CD8-positive, alpha-beta memory T cell (primary cell): ENCODE measurements around the gene TCHH. TPM values are rescaled to one million over a fixed set of nuclear protein-coding genes. Genes with fewer than 3 reads are reported as not detected.
"Not testable (repeated sequence)": the region's sequence is repeated elsewhere in the genome, so short reads cannot be mapped to it uniquely, and the experiment has no call there.

Experiments
- CTCF ChIA-PET: fragments of 350-600 bp; sonication (Branson Sonifier 250); formaldehyde crosslinking; loops from one replicate; lab custom pipeline; 2021; ENCODE audit warnings: antibody characterized with exemption; lab: Charles Lee
- POLR2A ChIA-PET: fragments of 350-600 bp; sonication (Branson Sonifier 250); formaldehyde crosslinking; loops from one replicate; lab custom pipeline; 2021; ENCODE audit warnings: antibody characterized with exemption; lab: Charles Lee
- DNase-seq, 5 donors: peaks; one replicate each; pipeline versions ENCODE4 v3.0.0 to v3.0.0-alpha.2; 2020 to 2022; ENCODE audit warnings: mixed read lengths in 1 of 5
- H3K27ac ChIP-seq: one replicate; pipeline ENCODE4 v1.7.0; 2013; ENCODE audit warnings: low read depth, mild to moderate bottlenecking, low read length, moderate library complexity
- H3K27me3 ChIP-seq: 2 replicates; pipeline ENCODE4 v1.7.0; 2013; ENCODE audit warnings: low read length, mild to moderate bottlenecking; ENCODE audit not compliant: insufficient read depth, poor library complexity, severe bottlenecking
- H3K36me3 ChIP-seq: 2 replicates; pipeline ENCODE4 v1.7.0; 2013; ENCODE audit warnings: mild to moderate bottlenecking, low read length, moderate library complexity; ENCODE audit not compliant: insufficient read depth
- H3K4me1 ChIP-seq: 2 replicates; pipeline ENCODE4 v1.7.0; 2013; ENCODE audit warnings: mild to moderate bottlenecking, low read length, moderate library complexity; ENCODE audit not compliant: insufficient read depth
- H3K4me3 ChIP-seq: 2 replicates; pipeline ENCODE4 v1.7.0; 2013; ENCODE audit warnings: mild to moderate bottlenecking, low read length
- H3K9me3 ChIP-seq: 2 replicates; pipeline ENCODE4 v1.7.0; 2013; ENCODE audit warnings: mild to moderate bottlenecking, low read length
- H3K27ac Mint-ChIP-seq, 8 donors: one replicate each; pipeline ENCODE4 v1.8.0; 2020 to 2021; ENCODE audit warnings: mixed read lengths in 8 of 8, mild to moderate bottlenecking in 6 of 8, inconsistent platforms in 3 of 8, moderate library complexity in 3 of 8
- H3K27me3 Mint-ChIP-seq, 2 donors: one replicate each; pipeline ENCODE4 v1.8.0; 2020 to 2021; ENCODE audit warnings: mixed read lengths in 2 of 2, mild to moderate bottlenecking in 1 of 2, moderate library complexity in 1 of 2
- H3K36me3 Mint-ChIP-seq, 3 donors: one replicate each; pipeline ENCODE4 v1.8.0; 2020 to 2021; ENCODE audit warnings: mixed read lengths in 3 of 3, inconsistent platforms in 1 of 3, mild to moderate bottlenecking in 1 of 3
- H3K4me1 Mint-ChIP-seq, 3 donors: one replicate each; pipeline ENCODE4 v1.8.0; 2020 to 2021; ENCODE audit warnings: mixed read lengths in 3 of 3, inconsistent platforms in 1 of 3, mild to moderate bottlenecking in 1 of 3
- H3K4me3 Mint-ChIP-seq, 7 donors: one replicate each; pipeline ENCODE4 v1.8.0; 2020 to 2021; ENCODE audit warnings: mixed read lengths in 7 of 7, mild to moderate bottlenecking in 6 of 7, moderate library complexity in 4 of 7, inconsistent platforms in 2 of 7
- H3K9me3 Mint-ChIP-seq, 5 donors: one replicate each; pipeline ENCODE4 v1.8.0; 2020 to 2022; ENCODE audit warnings: mixed read lengths in 5 of 5, mild to moderate bottlenecking in 3 of 5, moderate library complexity in 2 of 5, inconsistent platforms in 1 of 5
- polyA plus RNA-seq: library from polyadenylated mRNA; unstranded; fragments of 300-500 nt; fragmentation: Illumina TruSeq; gene quantifications from one replicate; pipeline ENCODE4 v1.2.3, GENCODE V29; 2021
- total RNA-seq, 2 experiments: library from RNA; stranded (reverse); gene quantifications; one replicate each; pipeline ENCODE4 v1.2.3, GENCODE V29; 2021

TCHH gene
- total and polyA plus RNA-seq, 3 experiments from 2014 or later, result 0.09 to 0.11 TPM; not detected in 1

DNA sequence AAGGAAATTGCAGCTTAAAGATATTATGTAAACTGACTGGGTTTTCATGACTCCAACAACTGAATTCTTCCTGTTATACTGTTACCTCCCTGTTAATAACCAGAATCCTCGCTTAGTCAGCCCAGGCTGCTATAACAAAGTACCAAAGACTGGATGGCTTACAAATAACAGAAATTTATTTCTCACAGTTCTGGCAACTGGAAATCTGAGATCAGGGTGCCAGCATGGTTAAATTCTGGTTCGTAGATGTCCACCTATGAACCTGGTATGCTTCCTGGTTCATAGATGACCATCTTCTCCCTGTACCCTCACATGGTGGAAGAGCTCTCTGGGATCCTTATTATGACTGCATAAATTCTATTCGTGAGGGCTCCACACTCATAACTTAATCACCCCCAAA, 18.3 kb downstream of the TCHH start:
- Histone ChIP-seq H3K9me3 (no peaks in the 10 kb centered on the region), H3K4me3 (no peak overlapping the region), H3K27ac (no peak overlapping the region), H3K4me1 (no peaks in the 10 kb centered on the region), H3K36me3 (no peaks in the 10 kb centered on the region), H3K27me3 (peaks cover 3% of the 10 kb centered on the region)
- H3K36me3 Mint-ChIP-seq, result peaks cover 0 to 3% (median 0%) of the 10 kb centered on the region in 3 donors
- H3K4me3 Mint-ChIP-seq, result no peak overlapping the region
- no peak for DNase-seq
- peaks cover 4 to 16% (median 13%) of the 10 kb centered on the region in 5 donors for H3K9me3 Mint-ChIP-seq
- no peak overlapping the region for H3K27ac Mint-ChIP-seq
- no peaks in the 10 kb centered on the region for H3K4me1 Mint-ChIP-seq
- ChIA-PET POLR2A (no interaction called here), CTCF (no interaction called here)
- peaks cover 20 to 81% of the 10 kb centered on the region in 2 donors for H3K27me3 Mint-ChIP-seq

DNA sequence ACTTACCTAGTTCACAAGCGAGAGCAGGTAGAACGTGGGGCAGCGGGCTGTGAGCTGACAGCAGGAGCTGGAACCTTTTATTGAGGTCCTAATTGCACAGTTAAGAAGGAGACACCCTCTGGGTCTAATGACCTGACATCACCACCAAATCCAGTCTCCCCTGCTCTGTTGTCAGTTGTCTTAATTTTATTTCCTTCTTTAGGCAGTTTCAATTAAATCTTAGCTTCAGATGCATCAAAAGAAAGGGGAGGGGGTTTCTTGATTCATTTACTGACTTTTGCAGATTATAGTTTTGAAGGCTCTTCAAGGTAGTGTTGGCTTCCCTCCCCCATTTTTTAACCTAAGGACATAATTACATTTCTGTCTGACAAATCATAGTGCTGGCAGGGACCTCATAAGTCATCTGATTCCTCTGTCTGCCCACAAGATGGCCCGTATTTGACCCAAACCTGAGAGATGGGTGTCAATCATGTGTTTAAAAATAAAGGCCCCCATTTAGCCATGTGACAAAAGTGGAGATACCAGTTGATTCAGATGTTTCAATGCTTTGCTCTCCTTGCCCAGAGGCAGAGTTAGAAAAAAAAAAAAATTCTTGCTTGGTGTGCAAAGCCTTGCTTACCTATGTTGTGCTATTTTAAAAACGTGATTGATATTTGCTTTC, 26.1 kb downstream of the TCHH start, which contains the start of gene TCHHL1:
Gene TCHHL1, minus strand, starts transcription at position 51 of the 661 bp plus-strand sequence. CDS start 921 bp downstream, outside the sequence.
- H3K4me3 ChIP-seq, result no peak within 1 kb of the TSS
- H3K27ac ChIP-seq, result no peak within 1 kb of the TSS
- no peaks in the 10 kb centered on the region for H3K36me3 ChIP-seq
- Mint-ChIP-seq H3K4me3 (no peak within 1 kb of the TSS), H3K27me3 (peaks cover 16 to 34% of the 10 kb centered on the region in 2 donors), H3K36me3 (peaks cover 0 to 6% (median 0%) of the 10 kb centered on the region in 3 donors), H3K27ac (peak within 1 kb of the TSS in 1 of 8 donors; percentile 35), H3K4me1 (no peaks in the 10 kb centered on the region), H3K9me3 (peaks cover 0 to 20% (median 13%) of the 10 kb centered on the region in 5 donors)
- H3K9me3 ChIP-seq, result no peaks in the 10 kb centered on the region
- ChIA-PET CTCF (no interaction called here), POLR2A (no interaction called here)
- peaks cover 8% of the 10 kb centered on the region for H3K27me3 ChIP-seq
- no peaks in the 10 kb centered on the region for H3K4me1 ChIP-seq
- no peak for DNase-seq

DNA sequence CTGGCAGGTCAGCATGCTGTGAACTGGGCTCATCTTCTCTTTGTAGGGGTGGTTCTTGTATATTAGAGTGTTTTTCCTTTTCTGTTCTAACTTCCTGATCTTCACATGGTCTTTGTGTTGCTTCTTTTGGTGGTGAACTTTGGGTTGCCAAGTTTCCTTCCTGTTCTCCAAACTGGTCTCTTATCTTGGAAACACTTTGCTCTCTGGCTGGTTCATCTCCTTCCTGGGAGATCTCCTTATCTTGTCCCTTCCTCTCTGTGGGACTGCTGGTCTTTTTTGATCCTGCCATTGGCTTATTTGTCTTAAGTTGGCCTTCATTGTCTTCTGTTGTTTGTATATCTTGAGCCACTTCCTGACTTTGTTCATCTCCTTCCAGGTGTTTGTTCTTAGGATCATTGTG, 28.5 kb downstream of the TCHH start:
- H3K36me3 ChIP-seq, result no peaks in the 10 kb centered on the region
- Mint-ChIP-seq H3K9me3 (peaks cover 0 to 3% (median under 1%) of the 10 kb centered on the region in 5 donors), H3K4me3 (no peak overlapping the region), H3K27ac (no peak overlapping the region), H3K36me3 (peaks cover 0 to 3% (median 0%) of the 10 kb centered on the region in 3 donors), H3K27me3 (peaks cover 6 to 18% of the 10 kb centered on the region in 2 donors), H3K4me1 (no peaks in the 10 kb centered on the region)
- H3K27me3 ChIP-seq, result peaks cover 5% of the 10 kb centered on the region
- CTCF ChIA-PET, result interaction anchor here (1.5 kb wide), 1 partner anchor 34 kb away, joined by 3 read pairs; no protein-coding TSS in a partner anchor
- no peak overlapping the region for H3K4me3 ChIP-seq
- H3K9me3 ChIP-seq, result no peaks in the 10 kb centered on the region
- POLR2A ChIA-PET, result no interaction called here
- DNase-seq, result no peak
- H3K4me1 ChIP-seq, result no peaks in the 10 kb centered on the region
- H3K27ac ChIP-seq, result no peak overlapping the region

DNA sequence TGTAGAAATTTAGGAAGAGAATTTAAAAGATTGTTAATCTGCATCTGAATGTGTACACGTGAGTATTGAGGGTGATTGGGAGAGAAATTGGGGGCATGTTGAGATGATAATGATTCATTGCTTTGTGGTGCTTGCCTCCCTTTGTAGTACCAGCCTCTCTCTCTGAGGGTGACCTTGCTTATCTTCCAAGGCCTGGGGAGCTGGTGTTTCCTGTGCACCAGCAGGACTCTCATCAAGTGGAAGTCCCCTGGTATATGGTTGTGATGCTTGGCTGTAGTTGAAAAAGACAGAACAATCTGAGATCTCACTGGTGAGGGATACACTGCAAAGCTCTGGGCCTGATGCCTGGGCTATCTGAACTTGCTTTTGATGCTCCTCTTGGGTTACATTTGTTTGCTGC, 30.4 kb downstream of the TCHH start:
- Histone ChIP-seq H3K9me3 (no peaks in the 10 kb centered on the region), H3K4me1 (no peaks in the 10 kb centered on the region), H3K4me3 (no peak overlapping the region), H3K36me3 (no peaks in the 10 kb centered on the region), H3K27me3 (peaks cover 5% of the 10 kb centered on the region), H3K27ac (no peak overlapping the region)
- Mint-ChIP-seq H3K36me3 (no peaks in the 10 kb centered on the region), H3K9me3 (no peaks in the 10 kb centered on the region), H3K27me3 (peaks cover 2 to 9% of the 10 kb centered on the region in 2 donors), H3K27ac (no peak overlapping the region), H3K4me3 (no peak overlapping the region), H3K4me1 (no peaks in the 10 kb centered on the region)
- ChIA-PET POLR2A (no interaction called here), CTCF (no interaction called here)
- DNase-seq, result no peak

DNA sequence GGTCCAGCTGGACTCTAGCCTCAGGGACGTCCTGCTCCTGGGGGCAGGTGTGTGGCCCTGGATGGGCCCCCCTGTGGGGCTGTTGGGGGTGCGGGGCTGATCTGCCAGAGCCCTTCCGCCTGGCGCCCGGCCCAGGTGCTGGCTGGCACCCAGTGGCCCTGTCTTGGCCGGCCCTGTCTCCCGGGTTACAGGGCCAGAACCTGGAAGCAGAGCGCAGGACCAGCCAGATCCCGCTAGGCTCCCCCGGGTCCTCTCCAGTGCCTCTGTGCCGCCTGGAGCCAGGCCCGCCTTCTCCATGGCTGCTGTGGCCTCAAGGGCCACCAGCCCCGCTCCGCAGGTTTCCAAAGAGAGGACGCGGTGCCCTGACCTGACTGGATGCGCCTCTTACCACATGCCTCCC, 34.2 kb downstream of the TCHH start:
- H3K27me3 ChIP-seq, H3K4me3 ChIP-seq, H3K27ac Mint-ChIP-seq, H3K9me3 ChIP-seq, H3K4me1 Mint-ChIP-seq, H3K4me1 ChIP-seq, H3K36me3 Mint-ChIP-seq, H3K27ac ChIP-seq, H3K9me3 Mint-ChIP-seq, H3K36me3 ChIP-seq, POLR2A ChIA-PET, CTCF ChIA-PET, H3K4me3 Mint-ChIP-seq, DNase-seq: not testable (repeated sequence)
- H3K27me3 Mint-ChIP-seq, result peaks cover 7 to 21% of the 10 kb centered on the region in 2 donors

DNA sequence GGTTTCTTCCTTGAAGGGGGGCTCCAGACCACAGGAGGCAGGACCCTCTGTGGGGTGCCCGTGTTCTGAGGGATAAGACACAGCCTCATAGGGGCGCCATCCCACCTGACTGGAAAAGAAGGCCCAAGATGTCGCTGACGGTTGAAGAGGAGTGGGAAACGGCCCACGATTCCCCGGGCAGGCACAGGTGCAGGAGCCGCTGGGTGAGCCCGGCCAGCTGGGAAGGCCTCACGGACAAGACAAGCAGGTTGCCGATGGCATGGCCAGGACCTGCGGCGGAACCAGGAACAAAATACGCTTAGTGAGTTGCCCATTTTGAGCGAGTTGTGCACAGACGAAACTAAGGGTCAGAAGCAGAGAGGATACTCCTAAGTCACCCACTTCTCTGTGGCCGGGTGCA, 34.8 kb downstream of the TCHH start:
- CTCF ChIA-PET, H3K4me1 Mint-ChIP-seq, H3K4me3 Mint-ChIP-seq, H3K9me3 Mint-ChIP-seq, H3K27ac ChIP-seq, H3K9me3 ChIP-seq, DNase-seq, H3K4me1 ChIP-seq, H3K27ac Mint-ChIP-seq, H3K36me3 ChIP-seq, POLR2A ChIA-PET, H3K27me3 ChIP-seq, H3K4me3 ChIP-seq, H3K36me3 Mint-ChIP-seq: not testable (repeated sequence)
- H3K27me3 Mint-ChIP-seq, result peaks cover 7 to 22% of the 10 kb centered on the region in 2 donors

DNA sequence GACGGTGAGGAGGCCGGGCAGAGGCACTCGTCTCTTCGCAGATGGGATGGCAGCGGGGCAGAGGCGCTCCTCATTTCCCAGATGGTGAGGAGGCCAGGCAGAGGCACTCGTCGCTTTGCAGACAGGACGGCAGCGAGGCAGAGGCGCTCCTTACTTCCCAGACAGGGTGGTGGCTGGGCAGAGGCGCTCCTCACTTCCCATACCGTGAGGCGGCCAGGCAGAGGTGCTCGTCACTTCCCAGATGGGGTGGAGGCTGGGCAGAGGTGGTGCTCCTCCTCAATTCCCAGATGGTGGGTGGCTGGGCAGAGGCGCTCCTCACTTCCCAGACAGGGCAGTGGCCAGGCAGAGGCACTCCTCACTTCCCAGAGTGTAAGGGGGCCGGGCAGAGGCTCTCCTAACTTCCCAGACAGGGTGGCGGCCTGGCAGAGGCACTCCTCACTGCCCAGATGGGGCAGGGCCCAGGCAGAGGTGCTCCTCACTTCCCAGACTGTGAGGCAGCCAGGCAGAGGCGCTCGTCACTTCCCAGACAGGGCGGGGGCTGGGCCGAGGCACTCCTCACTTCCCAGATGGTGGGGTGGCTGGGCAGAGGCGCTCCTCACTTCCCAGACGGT, 36.3 kb downstream of the TCHH start:
- H3K9me3 ChIP-seq, result no peaks in the 10 kb centered on the region
- peaks cover 7 to 26% of the 10 kb centered on the region in 2 donors for H3K27me3 Mint-ChIP-seq
- POLR2A ChIA-PET, result no interaction called here

DNA sequence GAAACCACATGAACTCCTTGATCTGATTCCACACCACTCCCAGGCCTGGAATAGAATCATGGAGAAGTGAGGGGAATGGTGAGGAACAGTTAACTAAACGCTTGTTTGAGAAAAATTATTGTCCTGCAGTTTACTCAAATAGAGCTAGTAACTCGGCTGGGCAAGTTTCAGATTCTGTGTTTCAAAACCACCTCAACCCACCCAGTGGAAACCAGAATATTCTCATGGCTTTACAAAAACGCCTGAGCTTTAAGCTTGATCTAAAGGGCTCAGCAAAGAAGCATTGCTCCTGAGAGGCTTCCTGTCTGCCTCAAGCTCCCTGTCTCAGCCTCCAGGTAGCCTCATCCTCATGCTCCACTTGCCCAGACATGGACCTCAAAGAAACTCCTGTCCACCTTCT, 42.9 kb downstream of the TCHH start:
- no peak overlapping the region for H3K4me3 ChIP-seq
- H3K27me3 Mint-ChIP-seq, result peaks cover 19 to 68% of the 10 kb centered on the region in 2 donors
- no peaks in the 10 kb centered on the region for H3K36me3 Mint-ChIP-seq

More for the DNA sequence above, 36.3 kb downstream of the TCHH start:
- Histone ChIP-seq H3K27ac (no peak overlapping the region), H3K36me3 (no peaks in the 10 kb centered on the region), H3K27me3 (no peaks in the 10 kb centered on the region), H3K4me1 (no peaks in the 10 kb centered on the region), H3K4me3 (no peak overlapping the region)
- H3K27ac Mint-ChIP-seq, result no peak overlapping the region
- DNase-seq, result no peak
- no peaks in the 10 kb centered on the region for H3K9me3 Mint-ChIP-seq
- CTCF ChIA-PET, result no interaction called here
- H3K4me3 Mint-ChIP-seq, result no peak overlapping the region
- H3K4me1 Mint-ChIP-seq, result no peaks in the 10 kb centered on the region
- no peaks in the 10 kb centered on the region for H3K36me3 Mint-ChIP-seq

More for the DNA sequence above, 42.9 kb downstream of the TCHH start:
- ChIA-PET POLR2A (no interaction called here), CTCF (no interaction called here)
- Mint-ChIP-seq H3K27ac (no peak overlapping the region), H3K4me3 (no peak overlapping the region), H3K9me3 (peaks cover 0 to 2% (median 0%) of the 10 kb centered on the region in 5 donors), H3K4me1 (no peaks in the 10 kb centered on the region)
- Histone ChIP-seq H3K4me1 (no peaks in the 10 kb centered on the region), H3K36me3 (no peaks in the 10 kb centered on the region), H3K27me3 (no peaks in the 10 kb centered on the region), H3K9me3 (no peaks in the 10 kb centered on the region), H3K27ac (no peak overlapping the region)
- DNase-seq, result no peak
